Peyer's patch (tissue), 4 donors: ENCODE data around the gene LYPD6B. TPM values are rescaled to one million over a fixed set of nuclear protein-coding genes. Genes with fewer than 3 reads are reported as not detected.

Source experiments
- DNase-seq, 3 donors: peaks; one replicate each; pipeline ENCODE4 v3.0.0-alpha.2; 2017 to 2019
- H3K27ac ChIP-seq, 4 donors: fragments of 200-600 bp; sonication (generic); one replicate each; pipeline ENCODE4 v1.5.1; 2016 to 2019
- H3K27me3 ChIP-seq, 2 donors: fragments of 200-600 bp; sonication (generic); one replicate each; pipeline ENCODE4 v1.5.1; 2019
- H3K36me3 ChIP-seq, 3 donors: fragments of 200-600 bp; sonication (generic); one replicate each; pipeline ENCODE4 v1.5.1; 2016 to 2019
- H3K4me1 ChIP-seq, 4 donors: fragments of 200-600 bp; sonication (generic); one replicate each; pipeline ENCODE4 v1.5.1; 2016 to 2019
- H3K4me3 ChIP-seq, 4 donors: fragments of 200-600 bp; sonication (generic); 1 replicate in 3 of 4; 2 replicates in 1 of 4; pipeline ENCODE4 v1.5.1; 2016 to 2019; ENCODE audit warnings: mild to moderate bottlenecking in 1 of 4
- H3K9me3 ChIP-seq, 4 donors: fragments of 200-600 bp; sonication (generic); one replicate each; pipeline ENCODE4 v1.5.1; 2016 to 2019; ENCODE audit warnings: mild to moderate bottlenecking in 1 of 4
- POLR2A ChIP-seq, 2 donors: fragments of 450-650 bp; IDR thresholded peaks; one replicate each; pipeline ENCODE4 v1.5.1; 2017; ENCODE audit warnings: antibody characterized with exemption in 2 of 2, mild to moderate bottlenecking in 2 of 2, moderate library complexity in 2 of 2
- total RNA-seq, 4 donors: library from RNA; depleted of rRNA; stranded (reverse); fragments of >200 nt; gene quantifications; one replicate each; pipeline ENCODE4 v1.1.0, GENCODE V29; 2016
- TF ChIP-seq, protein P1 (sequence below), 6 experiments: fragments of 450-650 bp in 4 of 6; fragments of 200-600 bp in 2 of 6; sonication (generic) in 1 of 6; IDR thresholded peaks; one replicate each; pipeline ENCODE4 v1.5.1; 2017 to 2019; ENCODE audit warnings: antibody characterized with exemption in 6 of 6, mild to moderate bottlenecking in 3 of 6, moderate library complexity in 1 of 6

The LYPD6B gene
- total RNA-seq, 4 donors from 2014 or later, result 2.0 to 4.4 (median 3.7) TPM; not detected in 1

DNA sequence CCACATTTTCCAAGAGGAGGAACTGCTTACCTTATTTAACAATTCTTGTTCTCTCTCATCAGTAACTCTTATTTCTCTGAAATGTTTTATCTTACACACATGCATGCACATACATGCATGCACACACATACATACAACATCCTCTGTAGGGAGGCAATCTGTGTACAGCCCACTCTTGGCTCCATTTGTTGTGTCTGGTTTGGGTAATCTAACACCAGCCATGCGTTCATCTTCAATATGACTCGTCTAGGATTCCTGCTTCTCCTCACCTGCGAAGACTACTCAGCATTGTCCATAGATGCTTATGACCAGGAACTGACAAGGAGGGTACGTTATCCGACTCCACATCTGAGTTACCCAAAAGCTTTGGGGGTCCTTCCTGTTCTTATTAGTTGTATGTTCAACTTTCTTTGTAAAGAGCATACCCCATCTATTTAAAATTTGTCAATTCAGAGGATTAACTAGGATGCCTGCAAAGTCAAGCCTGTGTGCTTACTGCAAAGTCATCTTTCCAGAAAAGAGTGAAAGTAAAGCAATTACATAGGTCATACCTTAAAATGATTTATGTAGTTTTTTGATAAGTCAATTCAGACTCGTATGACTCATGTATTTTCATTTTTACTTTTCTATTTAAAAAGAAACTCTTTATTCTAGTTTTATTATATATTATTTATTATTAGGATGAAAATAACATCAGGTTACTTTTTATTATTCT is 18.2 kb downstream of the LYPD6B start:
- DNase-seq, result no peak
- Histone ChIP-seq H3K9me3 (no peaks in the 10 kb centered on the region), H3K4me3 (no peak overlapping the region), H3K4me1 (no peaks in the 10 kb centered on the region), H3K27ac (no peak overlapping the region), H3K36me3 (no peaks in the 10 kb centered on the region), H3K27me3 (no peaks in the 10 kb centered on the region)
- no peak for TF ChIP-seq POLR2A (IDR thresholded peaks at IDR 0.05)
- TF ChIP-seq, protein P1, sequence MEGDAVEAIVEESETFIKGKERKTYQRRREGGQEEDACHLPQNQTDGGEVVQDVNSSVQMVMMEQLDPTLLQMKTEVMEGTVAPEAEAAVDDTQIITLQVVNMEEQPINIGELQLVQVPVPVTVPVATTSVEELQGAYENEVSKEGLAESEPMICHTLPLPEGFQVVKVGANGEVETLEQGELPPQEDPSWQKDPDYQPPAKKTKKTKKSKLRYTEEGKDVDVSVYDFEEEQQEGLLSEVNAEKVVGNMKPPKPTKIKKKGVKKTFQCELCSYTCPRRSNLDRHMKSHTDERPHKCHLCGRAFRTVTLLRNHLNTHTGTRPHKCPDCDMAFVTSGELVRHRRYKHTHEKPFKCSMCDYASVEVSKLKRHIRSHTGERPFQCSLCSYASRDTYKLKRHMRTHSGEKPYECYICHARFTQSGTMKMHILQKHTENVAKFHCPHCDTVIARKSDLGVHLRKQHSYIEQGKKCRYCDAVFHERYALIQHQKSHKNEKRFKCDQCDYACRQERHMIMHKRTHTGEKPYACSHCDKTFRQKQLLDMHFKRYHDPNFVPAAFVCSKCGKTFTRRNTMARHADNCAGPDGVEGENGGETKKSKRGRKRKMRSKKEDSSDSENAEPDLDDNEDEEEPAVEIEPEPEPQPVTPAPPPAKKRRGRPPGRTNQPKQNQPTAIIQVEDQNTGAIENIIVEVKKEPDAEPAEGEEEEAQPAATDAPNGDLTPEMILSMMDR (IDR thresholded peaks at IDR 0.05), result no peak

DNA sequence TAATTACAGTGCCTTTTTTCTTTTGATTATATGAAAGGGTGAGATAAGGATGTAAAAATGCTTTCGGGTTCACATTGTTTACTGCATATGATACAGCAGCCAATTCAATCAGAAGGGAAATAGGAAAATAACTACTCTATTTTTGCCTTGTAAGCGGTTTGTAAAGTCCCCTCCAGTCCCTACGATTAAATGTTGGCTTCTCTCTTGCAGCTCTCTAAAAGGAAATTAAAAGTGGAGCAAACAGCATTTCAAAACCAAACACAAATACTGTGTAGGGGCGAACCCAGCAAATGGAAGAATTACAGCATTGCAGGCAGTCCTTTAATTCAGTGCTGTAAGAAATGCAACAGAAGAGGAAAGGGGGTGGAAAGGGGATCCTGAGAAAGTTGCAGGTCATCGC is 18.9 kb downstream of the LYPD6B start:
- Histone ChIP-seq H3K9me3 (no peaks in the 10 kb centered on the region), H3K27me3 (no peaks in the 10 kb centered on the region), H3K36me3 (no peaks in the 10 kb centered on the region), H3K4me3 (no peak overlapping the region), H3K4me1 (no peaks in the 10 kb centered on the region), H3K27ac (no peak overlapping the region)
- DNase-seq, result no peak
- TF ChIP-seq, protein P1 (IDR thresholded peaks at IDR 0.05), result no peak
- TF ChIP-seq POLR2A (IDR thresholded peaks at IDR 0.05), result no peak

- Histone ChIP-seq H3K36me3 (no peaks in the 10 kb centered on the region), H3K9me3 (no peaks in the 10 kb centered on the region), H3K27ac (no peak overlapping the region), H3K27me3 (no peaks in the 10 kb centered on the region), H3K4me3 (no peak overlapping the region), H3K4me1 (no peaks in the 10 kb centered on the region)
- TF ChIP-seq, protein P1 (IDR thresholded peaks at IDR 0.05), result no peak
- TF ChIP-seq POLR2A (IDR thresholded peaks at IDR 0.05), result no peak
- no peak for DNase-seq
These were observed 20.4 kb downstream of the LYPD6B start for GRCh38 chr2:149058936-149059335.

DNA sequence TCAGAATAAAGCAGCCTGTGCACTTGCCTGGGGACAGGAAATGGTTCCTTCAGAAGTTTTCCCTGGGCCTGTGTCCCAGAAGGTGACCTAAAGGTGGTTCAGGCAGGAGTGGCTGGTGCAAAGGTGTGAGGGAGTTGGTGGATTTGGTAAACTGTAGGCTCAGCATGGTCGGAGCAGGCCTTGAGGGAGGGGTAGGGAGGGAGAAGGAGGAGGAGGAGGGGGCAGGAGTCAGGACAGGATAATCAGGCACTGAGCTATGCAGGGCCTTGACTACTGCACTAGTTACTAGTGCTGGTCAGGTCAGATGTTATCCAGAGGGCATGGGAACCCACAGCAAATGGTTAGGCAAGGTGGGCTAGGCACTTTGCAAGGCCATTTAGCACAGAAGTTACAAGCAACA is 21.3 kb downstream of the LYPD6B start:
- no peak for DNase-seq
- H3K4me3 ChIP-seq, result no peak overlapping the region
- no peaks in the 10 kb centered on the region for H3K4me1 ChIP-seq
- H3K27ac ChIP-seq, result no peak overlapping the region
- no peaks in the 10 kb centered on the region for H3K9me3 ChIP-seq
- TF ChIP-seq, protein P1 (IDR thresholded peaks at IDR 0.05), result no peak
- no peak for TF ChIP-seq POLR2A (IDR thresholded peaks at IDR 0.05)
- no peaks in the 10 kb centered on the region for H3K27me3 ChIP-seq
- H3K36me3 ChIP-seq, result no peaks in the 10 kb centered on the region

- Histone ChIP-seq H3K27me3 (no peaks in the 10 kb centered on the region), H3K27ac (no peak overlapping the region), H3K4me1 (no peaks in the 10 kb centered on the region), H3K4me3 (no peak overlapping the region), H3K9me3 (no peaks in the 10 kb centered on the region), H3K36me3 (no peaks in the 10 kb centered on the region)
- DNase-seq, result no peak
- TF ChIP-seq, protein P1 (IDR thresholded peaks at IDR 0.05), result no peak
- TF ChIP-seq POLR2A (IDR thresholded peaks at IDR 0.05), result no peak
These were observed 22.7 kb downstream of the LYPD6B start for GRCh38 chr2:149061133-149061745.
